Measurements from ENCODE around the gene GNAO1. TPM values are rescaled to one million over a fixed set of nuclear protein-coding genes. Genes with fewer than 3 reads are reported as not detected.

The GNAO1 gene
- total RNA-seq, 1 experiment from 2014 or later, result not detected

GRCh38 chr16:56225017-56225742 is 33.9 kb downstream of the GNAO1 start:
- Histone ChIP-seq H3K36me3 (ENCODE audit: insufficient read depth, low read length, poor library complexity, severe bottlenecking) (no peaks in the 10 kb centered on the region), H3K27ac (ENCODE audit: low read depth, low read length, poor library complexity, severe bottlenecking) (no peak overlapping the region), H3K9me3 (ENCODE audit: low read depth, low read length, poor library complexity, severe bottlenecking) (no peaks in the 10 kb centered on the region), H3K27me3 (replicated peaks; ENCODE audit: insufficient read depth, low read depth, low read length, poor library complexity) (peaks cover 7% of the 10 kb centered on the region), H3K4me1 (ENCODE audit: insufficient read depth, low read length, poor library complexity, severe bottlenecking) (no peaks in the 10 kb centered on the region), H3K4me3 (ENCODE audit: low read depth, low read length, poor library complexity, severe bottlenecking) (no peak overlapping the region)
- no peak for TF ChIP-seq EZH2 (IDR thresholded peaks at IDR 0.05; ENCODE audit: borderline replicate concordance, low read depth, low read length, poor library complexity, severe bottlenecking)
- no peak for TF ChIP-seq CTCF (conservative IDR thresholded peaks at IDR 0.05; ENCODE audit: low read depth, low read length)
- ChIA-PET POLR2A (ENCODE audit: low non-redundant PET) (no interaction called here), CTCF (no interaction called here)
- BruUV-seq (replicated peaks), result no TSS peak
- intact Hi-C loops (cut with micrococcal nuclease; ENCODE audit: unreplicated experiment), result no loop called here
- no peak for DNase-seq (ENCODE audit: low spot score)

- no peaks in the 10 kb centered on the region for H3K9me3 ChIP-seq (ENCODE audit: low read depth, low read length, poor library complexity, severe bottlenecking)
- BruUV-seq (replicated peaks), result no TSS peak
- DNase-seq (ENCODE audit: low spot score), result no peak
Observed at GRCh38 chr16:56226187-56226586, 34.9 kb downstream of the GNAO1 start.

GRCh38 chr16:56226845-56227525 is 35.7 kb downstream of the GNAO1 start:
- DNase-seq (ENCODE audit: low spot score), result no peak
- Histone ChIP-seq H3K36me3 (ENCODE audit: insufficient read depth, low read length, poor library complexity, severe bottlenecking) (no peaks in the 10 kb centered on the region), H3K27me3 (replicated peaks; ENCODE audit: insufficient read depth, low read depth, low read length, poor library complexity) (peaks cover 7% of the 10 kb centered on the region), H3K27ac (ENCODE audit: low read depth, low read length, poor library complexity, severe bottlenecking) (no peak overlapping the region), H3K4me1 (ENCODE audit: insufficient read depth, low read length, poor library complexity, severe bottlenecking) (no peaks in the 10 kb centered on the region), H3K4me3 (ENCODE audit: low read depth, low read length, poor library complexity, severe bottlenecking) (no peak overlapping the region), H3K9me3 (ENCODE audit: low read depth, low read length, poor library complexity, severe bottlenecking) (no peaks in the 10 kb centered on the region)
- intact Hi-C loops (cut with micrococcal nuclease; ENCODE audit: unreplicated experiment), result no loop called here
- TF ChIP-seq EZH2 (IDR thresholded peaks at IDR 0.05; ENCODE audit: borderline replicate concordance, low read depth, low read length, poor library complexity, severe bottlenecking) (no peak), CTCF (conservative IDR thresholded peaks at IDR 0.05; ENCODE audit: low read depth, low read length) (no peak)
- ChIA-PET POLR2A (ENCODE audit: low non-redundant PET) (no interaction called here), CTCF (interaction anchor here (0.6 kb wide), 1 partner anchor 697 kb away, joined by 8 read pairs; no protein-coding TSS in a partner anchor)
- no TSS peak for BruUV-seq (replicated peaks)

More at GRCh38 chr16:56226187-56226586, 34.9 kb downstream of the GNAO1 start:
- Histone ChIP-seq H3K4me1 (ENCODE audit: insufficient read depth, low read length, poor library complexity, severe bottlenecking) (no peaks in the 10 kb centered on the region), H3K36me3 (ENCODE audit: insufficient read depth, low read length, poor library complexity, severe bottlenecking) (no peaks in the 10 kb centered on the region), H3K27ac (ENCODE audit: low read depth, low read length, poor library complexity, severe bottlenecking) (no peak overlapping the region), H3K27me3 (replicated peaks; ENCODE audit: insufficient read depth, low read depth, low read length, poor library complexity) (peaks cover 7% of the 10 kb centered on the region), H3K4me3 (ENCODE audit: low read depth, low read length, poor library complexity, severe bottlenecking) (no peak overlapping the region)
- intact Hi-C loops (cut with micrococcal nuclease; ENCODE audit: unreplicated experiment), result no loop called here
- POLR2A ChIA-PET (ENCODE audit: low non-redundant PET), result no interaction called here
- CTCF ChIA-PET, result no interaction called here
- TF ChIP-seq CTCF (conservative IDR thresholded peaks at IDR 0.05; ENCODE audit: low read depth, low read length) (no peak), EZH2 (IDR thresholded peaks at IDR 0.05; ENCODE audit: borderline replicate concordance, low read depth, low read length, poor library complexity, severe bottlenecking) (no peak)
